Fibroblast of gingiva (primary cell): ENCODE results near the gene ANK2.
A peak's percentile ranks its signal among the peaks of the same experiment; 100 is the strongest.

Experiments
- DNase-seq: peaks from one replicate; pipeline ENCODE4 v3.0.0-alpha.2; 2011; ENCODE audit warnings: low read depth

ANK2 gene

GRCh38 chr4:113347245-113347644 lies 297.8 kb downstream of the ANK2 start:
- no peak for DNase-seq

GRCh38 chr4:113349430-113349829 lies 300.0 kb downstream of the ANK2 start:
- DNase-seq: no peak

- DNase-seq: peak; percentile 4
Measured at GRCh38 chr4:113350576-113350975, 301.1 kb downstream of the ANK2 start.

GRCh38 chr4:113355550-113356371 lies 306.3 kb downstream of the ANK2 start:
- DNase-seq: peak; percentile 65

GRCh38 chr4:113356453-113356852 lies 307.0 kb downstream of the ANK2 start:
- DNase-seq: no peak

- no peak for DNase-seq
Measured at GRCh38 chr4:113358784-113359183, 309.3 kb downstream of the ANK2 start.

GRCh38 chr4:113365377-113365776 lies 315.9 kb downstream of the ANK2 start:
- no peak for DNase-seq

- DNase-seq: peak; percentile 72
Measured at GRCh38 chr4:113368056-113368455, 318.6 kb downstream of the ANK2 start.

GRCh38 chr4:113371111-113371510 lies 321.7 kb downstream of the ANK2 start:
- no peak for DNase-seq

- DNase-seq: no peak
Measured at GRCh38 chr4:113375964-113376666, 326.7 kb downstream of the ANK2 start.

- DNase-seq: no peak
Measured at GRCh38 chr4:113378836-113379235, 329.4 kb downstream of the ANK2 start.

GRCh38 chr4:113382704-113383103 lies 333.3 kb downstream of the ANK2 start:
- DNase-seq: peak; percentile 81

GRCh38 chr4:113383111-113383785 lies 333.8 kb downstream of the ANK2 start:
- peak; percentile 90 for DNase-seq

GRCh38 chr4:113384600-113384999 lies 335.1 kb downstream of the ANK2 start:
- DNase-seq: no peak

GRCh38 chr4:113385281-113385899 lies 335.9 kb downstream of the ANK2 start:
- no peak for DNase-seq

GRCh38 chr4:113389160-113389559 lies 339.7 kb downstream of the ANK2 start:
- no peak for DNase-seq

- no peak for DNase-seq
Measured at GRCh38 chr4:113390850-113391249, 341.4 kb downstream of the ANK2 start.

GRCh38 chr4:113394108-113394729 lies 344.8 kb downstream of the ANK2 start:
- DNase-seq: no peak

- DNase-seq: peak; percentile 74
Measured at GRCh38 chr4:113394730-113395530, 345.5 kb downstream of the ANK2 start.

GRCh38 chr4:113397114-113397701 lies 347.8 kb downstream of the ANK2 start:
- DNase-seq: peak; percentile 87
